ENCODE data around the gene PADI4. TPM values are rescaled to one million over a fixed set of nuclear protein-coding genes. Genes with fewer than 3 reads are reported as not detected.

PADI4 gene
- total RNA-seq, 1 experiment from 2014 or later, result 7.7 TPM

DNA sequence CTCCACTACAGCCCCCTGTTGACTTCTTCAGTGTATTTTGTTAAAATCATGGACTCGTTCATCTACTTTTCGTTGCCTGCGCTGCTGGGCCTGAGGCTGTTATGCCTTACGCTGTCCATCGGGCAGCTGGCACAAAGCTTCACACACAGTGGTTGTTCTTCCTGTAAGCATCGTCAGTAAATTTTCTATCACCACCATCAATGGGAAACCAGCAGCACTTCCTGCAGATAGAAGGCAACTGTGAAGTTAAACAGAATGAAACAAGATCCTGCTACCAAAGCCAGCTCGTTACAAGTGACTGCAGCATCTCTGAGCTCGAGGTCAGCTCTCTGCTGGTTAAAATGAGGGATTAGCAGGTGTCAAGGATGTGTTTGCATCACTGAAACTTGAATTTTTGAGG lies 42.1 kb downstream of the PADI4 start:
- BruUV-seq (replicated peaks), result no TSS peak
- POLR2A ChIA-PET (ENCODE audit: unreplicated experiment), result no interaction called here

DNA sequence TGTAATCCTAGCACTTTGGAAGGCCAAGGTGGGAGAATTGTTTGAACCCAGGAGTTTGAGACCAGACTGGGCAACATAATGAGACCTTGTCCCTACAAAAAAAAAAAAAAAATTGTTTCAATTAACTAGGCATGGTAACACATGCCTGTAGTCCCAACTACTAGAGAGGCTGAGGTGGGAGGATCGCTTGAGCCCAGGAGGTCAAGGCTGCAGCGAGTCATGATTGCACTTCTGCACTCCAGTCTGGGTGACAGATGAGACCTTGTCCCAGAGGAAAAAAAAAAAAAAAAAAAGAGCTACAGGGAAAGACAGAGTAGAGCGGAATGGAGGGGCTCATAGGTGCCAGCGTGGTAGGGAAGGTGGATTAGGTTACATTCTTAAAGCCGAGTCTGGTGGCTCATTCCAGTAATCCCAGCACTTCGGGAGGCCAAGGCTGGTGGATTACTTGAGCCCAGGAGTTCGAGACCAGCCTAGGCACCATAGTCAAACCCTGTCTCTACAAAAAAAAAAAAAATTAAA lies 43.0 kb downstream of the PADI4 start:
- intact Hi-C loops (cut with micrococcal nuclease; ENCODE audit: unreplicated experiment), result no loop called here
- Histone ChIP-seq H3K9me2 (ENCODE audit: insufficient read depth) (no peaks in the 10 kb centered on the region), H3K9me3 (ENCODE audit: insufficient read depth, low read depth) (no peaks in the 10 kb centered on the region), H3K27me3 (ENCODE audit: insufficient read depth, low read depth) (no peaks in the 10 kb centered on the region), H3K4me2 (no peak overlapping the region), H4K20me1 (ENCODE audit: insufficient read depth) (no peaks in the 10 kb centered on the region), H3K36me3 (ENCODE audit: low read depth) (no peaks in the 10 kb centered on the region), H3K4me1 (replicated peaks; ENCODE audit: insufficient read depth) (peaks cover 23% of the 10 kb centered on the region), H3K4me3 (no peak overlapping the region), H3F3A (ENCODE audit: insufficient read depth, low read depth) (peaks cover 15% of the 10 kb centered on the region; the same call in 1 of the 2 replicates), H3K79me2 (ENCODE audit: low read depth) (no peaks in the 10 kb centered on the region), H2AFZ (no peak overlapping the region), H3K27ac (no peak overlapping the region)
- no TSS peak for BruUV-seq (replicated peaks)
- ChIA-PET CTCF (interaction anchor here (0.6 to 0.7 kb wide), 2 partner anchors 10 to 20 kb away, joined by 4 to 7 read pairs; no protein-coding TSS in a partner anchor), POLR2A (ENCODE audit: unreplicated experiment) (interaction anchor here (0.5 kb wide), 1 partner anchor 75 kb away, joined by 9 read pairs; no protein-coding TSS in a partner anchor)
- TF ChIP-seq EZH2 (IDR thresholded peaks at IDR 0.05; ENCODE audit: low read depth), result no peak
- TF ChIP-seq, protein P1, sequence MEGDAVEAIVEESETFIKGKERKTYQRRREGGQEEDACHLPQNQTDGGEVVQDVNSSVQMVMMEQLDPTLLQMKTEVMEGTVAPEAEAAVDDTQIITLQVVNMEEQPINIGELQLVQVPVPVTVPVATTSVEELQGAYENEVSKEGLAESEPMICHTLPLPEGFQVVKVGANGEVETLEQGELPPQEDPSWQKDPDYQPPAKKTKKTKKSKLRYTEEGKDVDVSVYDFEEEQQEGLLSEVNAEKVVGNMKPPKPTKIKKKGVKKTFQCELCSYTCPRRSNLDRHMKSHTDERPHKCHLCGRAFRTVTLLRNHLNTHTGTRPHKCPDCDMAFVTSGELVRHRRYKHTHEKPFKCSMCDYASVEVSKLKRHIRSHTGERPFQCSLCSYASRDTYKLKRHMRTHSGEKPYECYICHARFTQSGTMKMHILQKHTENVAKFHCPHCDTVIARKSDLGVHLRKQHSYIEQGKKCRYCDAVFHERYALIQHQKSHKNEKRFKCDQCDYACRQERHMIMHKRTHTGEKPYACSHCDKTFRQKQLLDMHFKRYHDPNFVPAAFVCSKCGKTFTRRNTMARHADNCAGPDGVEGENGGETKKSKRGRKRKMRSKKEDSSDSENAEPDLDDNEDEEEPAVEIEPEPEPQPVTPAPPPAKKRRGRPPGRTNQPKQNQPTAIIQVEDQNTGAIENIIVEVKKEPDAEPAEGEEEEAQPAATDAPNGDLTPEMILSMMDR (conservative IDR thresholded peaks at IDR 0.05), result no peak
- no peak for DNase-seq

More for the DNA sequence above, 42.1 kb downstream of the PADI4 start:
- Histone ChIP-seq H4K20me1 (ENCODE audit: insufficient read depth) (no peaks in the 10 kb centered on the region), H3K9me3 (ENCODE audit: insufficient read depth, low read depth) (no peaks in the 10 kb centered on the region), H3K4me3 (no peak overlapping the region), H2AFZ (no peak overlapping the region), H3K4me1 (replicated peaks; ENCODE audit: insufficient read depth) (peaks cover 23% of the 10 kb centered on the region), H3K36me3 (ENCODE audit: low read depth) (no peaks in the 10 kb centered on the region), H3K4me2 (no peak overlapping the region), H3K27me3 (ENCODE audit: insufficient read depth, low read depth) (no peaks in the 10 kb centered on the region), H3K79me2 (ENCODE audit: low read depth) (no peaks in the 10 kb centered on the region), H3F3A (ENCODE audit: insufficient read depth, low read depth) (peaks cover 15% of the 10 kb centered on the region; the same call in 1 of the 2 replicates), H3K27ac (no peak overlapping the region), H3K9me2 (ENCODE audit: insufficient read depth) (no peaks in the 10 kb centered on the region)
- DNase-seq, result no peak
- CTCF ChIA-PET, result no interaction called here
- intact Hi-C loops (cut with micrococcal nuclease; ENCODE audit: unreplicated experiment), result no loop called here
- no peak for TF ChIP-seq EZH2 (IDR thresholded peaks at IDR 0.05; ENCODE audit: low read depth)
- TF ChIP-seq, protein P1 (conservative IDR thresholded peaks at IDR 0.05), result no peak

DNA sequence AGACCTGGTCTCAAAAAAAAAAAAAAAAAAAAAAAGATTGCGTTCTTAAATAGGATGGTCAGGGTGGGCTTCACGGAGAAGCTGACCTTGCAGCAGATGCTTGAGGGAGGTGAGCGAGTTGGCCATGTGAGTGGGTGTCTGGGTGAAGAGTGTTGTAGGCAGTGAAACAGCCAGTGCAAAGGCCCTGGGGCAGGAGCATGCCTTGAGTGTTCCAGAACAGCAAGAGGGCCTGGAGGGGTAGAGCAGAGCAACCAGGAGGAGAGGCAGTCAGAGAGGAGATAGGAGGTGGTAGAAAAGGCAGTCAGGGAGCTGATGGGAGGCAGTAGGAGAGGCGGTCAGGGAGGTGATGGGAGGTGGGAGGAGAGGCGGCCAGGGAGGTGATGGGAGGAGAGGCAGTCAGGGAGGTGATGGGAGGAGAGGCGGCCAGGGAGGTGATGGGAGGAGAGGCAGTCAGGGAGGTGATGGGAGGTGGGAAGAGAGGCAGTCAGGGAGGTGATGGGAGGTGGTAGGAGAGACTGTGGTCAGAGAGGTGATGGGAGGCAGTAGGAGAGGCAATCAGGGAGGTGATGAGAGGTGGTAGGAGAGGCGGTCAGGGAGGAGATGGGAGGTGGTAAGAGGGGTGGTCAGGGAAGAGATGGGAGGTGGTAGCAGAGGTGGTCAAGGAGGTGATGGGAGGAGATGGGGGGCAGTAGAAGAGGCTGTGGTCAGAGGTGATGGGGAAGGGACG lies 43.8 kb downstream of the PADI4 start:
- H3K4me2 ChIP-seq, result no peak overlapping the region
- no peak overlapping the region for H2AFZ ChIP-seq
- BruUV-seq (replicated peaks), result no TSS peak
- no peaks in the 10 kb centered on the region for H4K20me1 ChIP-seq (ENCODE audit: insufficient read depth)
- no peaks in the 10 kb centered on the region for H3K27me3 ChIP-seq (ENCODE audit: insufficient read depth, low read depth)
- H3K9me3 ChIP-seq (ENCODE audit: insufficient read depth, low read depth), result no peaks in the 10 kb centered on the region
- peaks cover 21% of the 10 kb centered on the region for H3K4me1 ChIP-seq (replicated peaks; ENCODE audit: insufficient read depth)
- TF ChIP-seq EZH2 (IDR thresholded peaks at IDR 0.05; ENCODE audit: low read depth), result no peak
- TF ChIP-seq, protein P1 (conservative IDR thresholded peaks at IDR 0.05), result no peak
- ChIA-PET POLR2A (ENCODE audit: unreplicated experiment) (interaction anchor here (0.5 kb wide), 1 partner anchor 75 kb away, joined by 9 read pairs; no protein-coding TSS in a partner anchor), CTCF (interaction anchor here (0.6 kb wide), 2 partner anchors 19 to 55 kb away, joined by 4 to 14 read pairs; no protein-coding TSS in a partner anchor)
- H3K27ac ChIP-seq, result no peak overlapping the region
- intact Hi-C loops (cut with micrococcal nuclease; ENCODE audit: unreplicated experiment), result no loop called here
- peaks cover 14% of the 10 kb centered on the region; the same call in 1 of the 2 replicates for H3F3A ChIP-seq (ENCODE audit: insufficient read depth, low read depth)
- H3K79me2 ChIP-seq (ENCODE audit: low read depth), result no peaks in the 10 kb centered on the region
- no peak for DNase-seq
- H3K36me3 ChIP-seq (ENCODE audit: low read depth), result no peaks in the 10 kb centered on the region
- H3K4me3 ChIP-seq, result no peak overlapping the region
- H3K9me2 ChIP-seq (ENCODE audit: insufficient read depth), result no peaks in the 10 kb centered on the region
